SK-N-SH treated with all-trans-retinoic acid at 6 μM for 48 hours (cell line): ENCODE measurements around the gene AHCTF1.
"Not testable (repeated sequence)": the region's sequence is repeated elsewhere in the genome, so short reads cannot be mapped to it uniquely, and the experiment has no call there.

Experiments used
- ATAC-seq: fragments of 200-7000 bp; cut with Tn5 transposase; 3 replicates; pipeline ENCODE4 v1.9.1; 2020; ENCODE audit warnings: mild to moderate bottlenecking, moderate library complexity
- BACH2 ChIP-seq: fragments of 250-450 bp; sonication (Bioruptor Pico); IDR thresholded peaks from 2 replicates; pipeline ENCODE4 v1.9.0; 2021; ENCODE audit warnings: mild to moderate bottlenecking, borderline replicate concordance
- CREB5 ChIP-seq: fragments of 250-450 bp; sonication (Bioruptor Pico); IDR thresholded peaks from 2 replicates; pipeline ENCODE4 v1.5.1; 2020; ENCODE audit warnings: low read depth, mild to moderate bottlenecking, moderate library complexity
- CSDC2 ChIP-seq: fragments of 250-450 bp; sonication (Bioruptor Pico); IDR thresholded peaks from 2 replicates; pipeline ENCODE4 v1.5.0; 2020; ENCODE audit warnings: mild to moderate bottlenecking, moderate library complexity
- ESRRG ChIP-seq: fragments of 250-450 bp; sonication (Bioruptor Pico); IDR thresholded peaks from 2 replicates; pipeline ENCODE4 v1.6.1; 2021; ENCODE audit warnings: mild to moderate bottlenecking
- GLIS3 ChIP-seq: fragments of 250-450 bp; sonication (Bioruptor Pico); IDR thresholded peaks from 2 replicates; pipeline ENCODE4 v1.5.0; 2020; ENCODE audit warnings: mild to moderate bottlenecking, moderate library complexity
- ISL1 ChIP-seq: fragments of 250-450 bp; sonication (Bioruptor Pico); IDR thresholded peaks from 2 replicates; pipeline ENCODE4 v2.1.2; 2022; ENCODE audit warnings: mild to moderate bottlenecking, moderate library complexity
- OSR1 ChIP-seq: fragments of 250-450 bp; sonication (Bioruptor Pico); IDR thresholded peaks from 2 replicates; pipeline ENCODE4 v1.8.0; 2022; ENCODE audit warnings: moderate library complexity, mild to moderate bottlenecking, inconsistent platforms
- PPARA ChIP-seq: fragments of 250-450 bp; sonication (Bioruptor Pico); IDR thresholded peaks from 2 replicates; pipeline ENCODE4 v1.5.0; 2020; ENCODE audit warnings: mild to moderate bottlenecking, borderline replicate concordance
- RARB ChIP-seq: fragments of 250-450 bp; sonication (Bioruptor Pico); IDR thresholded peaks from 2 replicates; pipeline ENCODE4 v1.8.0; 2021; ENCODE audit warnings: mild to moderate bottlenecking, moderate library complexity
- TCF4 ChIP-seq: fragments of 250-450 bp; sonication (Bioruptor Pico); IDR thresholded peaks from 2 replicates; pipeline ENCODE4 v1.8.0; 2021; ENCODE audit warnings: mild to moderate bottlenecking, moderate library complexity, borderline replicate concordance
- TOX ChIP-seq: fragments of 250-450 bp; sonication (Bioruptor Pico); IDR thresholded peaks from 2 replicates; pipeline ENCODE4 v1.8.0; 2021; ENCODE audit warnings: mild to moderate bottlenecking, moderate library complexity, borderline replicate concordance
- TSHZ2 ChIP-seq: fragments of 250-450 bp; sonication (Bioruptor Pico); IDR thresholded peaks from 2 replicates; pipeline ENCODE4 v1.5.0; 2020; ENCODE audit warnings: mild to moderate bottlenecking, moderate library complexity
- ZC3H10 ChIP-seq: fragments of 250-450 bp; sonication (Bioruptor Pico); IDR thresholded peaks from 2 replicates; pipeline ENCODE4 v1.5.1; 2021; ENCODE audit warnings: mild to moderate bottlenecking, moderate library complexity
- ZFP3 ChIP-seq: fragments of 250-450 bp; sonication (Bioruptor Pico); IDR thresholded peaks from 2 replicates; pipeline ENCODE4 v1.5.0; 2020; ENCODE audit warnings: mild to moderate bottlenecking, moderate library complexity
- ZFP30 ChIP-seq: fragments of 450-650 bp; formaldehyde crosslinking; IDR thresholded peaks from 2 replicates; pipeline ENCODE4 v1.5.0; 2022; ENCODE audit warnings: mild to moderate bottlenecking, moderate library complexity
- ZNF565 ChIP-seq: fragments of 450-650 bp; formaldehyde crosslinking; conservative IDR thresholded peaks from 2 replicates; pipeline ENCODE4 v1.5.0; 2020; ENCODE audit warnings: low read depth, mild to moderate bottlenecking, moderate library complexity
- ZNF8 ChIP-seq: fragments of 450-650 bp; formaldehyde crosslinking; IDR thresholded peaks from 2 replicates; pipeline ENCODE4 v1.5.0; 2020; ENCODE audit warnings: mild to moderate bottlenecking, moderate library complexity
- TF ChIP-seq, protein P1 (sequence below): fragments of 250-450 bp; sonication (Bioruptor Pico); IDR thresholded peaks from 2 replicates; pipeline ENCODE4 v1.8.0; 2021; ENCODE audit warnings: low read depth, mild to moderate bottlenecking, moderate library complexity, borderline replicate concordance
- TF ChIP-seq, protein P2 (sequence below): fragments of 250-450 bp; sonication (Bioruptor Pico); IDR thresholded peaks from 2 replicates; pipeline ENCODE4 v1.8.0; 2020; ENCODE audit warnings: mild to moderate bottlenecking, moderate library complexity, borderline replicate concordance
- TF ChIP-seq, protein P3 (sequence below): fragments of 250-450 bp; sonication (Bioruptor Pico); IDR thresholded peaks from 2 replicates; pipeline ENCODE4 v1.5.1; 2021; ENCODE audit warnings: mild to moderate bottlenecking, moderate library complexity

Gene AHCTF1

DNA sequence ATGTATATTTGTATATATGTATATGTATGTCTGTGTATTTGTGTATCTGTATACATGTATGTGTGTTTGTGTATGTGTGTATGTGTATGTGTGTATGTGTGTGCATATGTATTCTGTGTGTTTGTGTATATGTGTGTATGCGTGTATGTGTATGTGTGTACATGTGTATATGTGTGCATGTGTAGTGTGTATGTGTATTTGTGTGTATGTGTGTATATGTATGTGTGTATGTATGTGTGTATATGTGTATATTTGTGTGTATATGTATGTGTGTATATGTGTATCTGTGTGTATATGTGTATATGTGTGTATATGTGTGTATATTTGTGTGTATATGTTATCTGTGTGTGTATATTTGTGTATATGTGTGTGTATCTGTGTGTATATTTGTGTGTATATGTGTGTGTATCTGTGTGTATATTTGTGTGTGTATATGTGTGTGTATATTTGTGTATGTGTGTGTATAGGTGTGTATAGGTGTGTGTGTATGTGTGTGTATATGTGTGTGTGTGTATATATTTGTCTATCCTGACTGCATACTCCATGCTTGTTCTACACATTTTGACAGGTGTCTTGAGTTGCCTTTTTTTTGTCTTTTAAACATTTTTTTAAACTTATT lies 106.1 kb downstream of the AHCTF1 start:
- no peak for ATAC-seq
- TF ChIP-seq GLIS3 (CRISPR knock-in tag) (no peak), ESRRG (CRISPR knock-in tag) (no peak), CREB5 (CRISPR knock-in tag) (no peak), ZFP30 (CRISPR knock-in tag) (no peak), PPARA (no peak), TCF4 (CRISPR knock-in tag) (no peak), RARB (no peak), ISL1 (no peak), BACH2 (CRISPR knock-in tag) (no peak), OSR1 (CRISPR knock-in tag) (no peak), TOX (no peak), TSHZ2 (CRISPR knock-in tag) (no peak), ZNF8 (no peak), ZC3H10 (no peak)
- TF ChIP-seq, protein P1, sequence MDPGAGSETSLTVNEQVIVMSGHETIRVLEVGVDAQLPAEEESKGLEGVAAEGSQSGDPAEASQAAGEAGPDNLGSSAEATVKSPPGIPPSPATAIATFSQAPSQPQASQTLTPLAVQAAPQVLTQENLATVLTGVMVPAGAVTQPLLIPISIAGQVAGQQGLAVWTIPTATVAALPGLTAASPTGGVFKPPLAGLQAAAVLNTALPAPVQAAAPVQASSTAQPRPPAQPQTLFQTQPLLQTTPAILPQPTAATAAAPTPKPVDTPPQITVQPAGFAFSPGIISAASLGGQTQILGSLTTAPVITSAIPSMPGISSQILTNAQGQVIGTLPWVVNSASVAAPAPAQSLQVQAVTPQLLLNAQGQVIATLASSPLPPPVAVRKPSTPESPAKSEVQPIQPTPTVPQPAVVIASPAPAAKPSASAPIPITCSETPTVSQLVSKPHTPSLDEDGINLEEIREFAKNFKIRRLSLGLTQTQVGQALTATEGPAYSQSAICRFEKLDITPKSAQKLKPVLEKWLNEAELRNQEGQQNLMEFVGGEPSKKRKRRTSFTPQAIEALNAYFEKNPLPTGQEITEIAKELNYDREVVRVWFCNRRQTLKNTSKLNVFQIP (CRISPR knock-in tag), result no peak
- TF ChIP-seq, protein P2, sequence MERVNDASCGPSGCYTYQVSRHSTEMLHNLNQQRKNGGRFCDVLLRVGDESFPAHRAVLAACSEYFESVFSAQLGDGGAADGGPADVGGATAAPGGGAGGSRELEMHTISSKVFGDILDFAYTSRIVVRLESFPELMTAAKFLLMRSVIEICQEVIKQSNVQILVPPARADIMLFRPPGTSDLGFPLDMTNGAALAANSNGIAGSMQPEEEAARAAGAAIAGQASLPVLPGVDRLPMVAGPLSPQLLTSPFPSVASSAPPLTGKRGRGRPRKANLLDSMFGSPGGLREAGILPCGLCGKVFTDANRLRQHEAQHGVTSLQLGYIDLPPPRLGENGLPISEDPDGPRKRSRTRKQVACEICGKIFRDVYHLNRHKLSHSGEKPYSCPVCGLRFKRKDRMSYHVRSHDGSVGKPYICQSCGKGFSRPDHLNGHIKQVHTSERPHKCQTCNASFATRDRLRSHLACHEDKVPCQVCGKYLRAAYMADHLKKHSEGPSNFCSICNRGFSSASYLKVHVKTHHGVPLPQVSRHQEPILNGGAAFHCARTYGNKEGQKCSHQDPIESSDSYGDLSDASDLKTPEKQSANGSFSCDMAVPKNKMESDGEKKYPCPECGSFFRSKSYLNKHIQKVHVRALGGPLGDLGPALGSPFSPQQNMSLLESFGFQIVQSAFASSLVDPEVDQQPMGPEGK (CRISPR knock-in tag), result no peak
- TF ChIP-seq, protein P3, sequence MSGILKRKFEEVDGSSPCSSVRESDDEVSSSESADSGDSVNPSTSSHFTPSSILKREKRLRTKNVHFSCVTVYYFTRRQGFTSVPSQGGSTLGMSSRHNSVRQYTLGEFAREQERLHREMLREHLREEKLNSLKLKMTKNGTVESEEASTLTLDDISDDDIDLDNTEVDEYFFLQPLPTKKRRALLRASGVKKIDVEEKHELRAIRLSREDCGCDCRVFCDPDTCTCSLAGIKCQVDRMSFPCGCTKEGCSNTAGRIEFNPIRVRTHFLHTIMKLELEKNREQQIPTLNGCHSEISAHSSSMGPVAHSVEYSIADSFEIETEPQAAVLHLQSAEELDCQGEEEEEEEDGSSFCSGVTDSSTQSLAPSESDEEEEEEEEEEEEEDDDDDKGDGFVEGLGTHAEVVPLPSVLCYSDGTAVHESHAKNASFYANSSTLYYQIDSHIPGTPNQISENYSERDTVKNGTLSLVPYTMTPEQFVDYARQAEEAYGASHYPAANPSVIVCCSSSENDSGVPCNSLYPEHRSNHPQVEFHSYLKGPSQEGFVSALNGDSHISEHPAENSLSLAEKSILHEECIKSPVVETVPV (CRISPR knock-in tag), result no peak

- no peak for ATAC-seq
- no peak for TF ChIP-seq TCF4 (CRISPR knock-in tag)
- TF ChIP-seq ISL1, result no peak
Observed at GRCh38 chr1:246824541-246824940, 107.2 kb downstream of the AHCTF1 start.

- not testable (repeated sequence) for ATAC-seq
Observed at GRCh38 chr1:246822154-246822553, 109.6 kb downstream of the AHCTF1 start.

- no peak for ATAC-seq
- no peak for TF ChIP-seq CSDC2 (CRISPR knock-in tag)
- no peak for TF ChIP-seq ZNF8
- no peak for TF ChIP-seq TCF4 (CRISPR knock-in tag)
- no peak for TF ChIP-seq OSR1 (CRISPR knock-in tag)
- TF ChIP-seq TSHZ2 (CRISPR knock-in tag), result no peak
- TF ChIP-seq, protein P3 (CRISPR knock-in tag), result no peak
- no peak for TF ChIP-seq ZNF565 (CRISPR knock-in tag)
- no peak for TF ChIP-seq ISL1
- no peak for TF ChIP-seq ZFP3
- TF ChIP-seq CREB5 (CRISPR knock-in tag), result no peak
- TF ChIP-seq GLIS3 (CRISPR knock-in tag), result no peak
- no peak for TF ChIP-seq RARB
- TF ChIP-seq PPARA, result no peak
Observed at GRCh38 chr1:246820666-246821065, 111.1 kb downstream of the AHCTF1 start.
